Fibroblast of skin of right biceps (primary cell): ENCODE data around the gene WNT5B.
"Not testable (repeated sequence)": the region's sequence is repeated elsewhere in the genome, so short reads cannot be mapped to it uniquely, and the experiment has no call there.

ENCODE experiments used
- DNase-seq: peaks from one replicate; pipeline ENCODE4 v3.0.0-alpha.2; 2013

The WNT5B gene

DNA sequence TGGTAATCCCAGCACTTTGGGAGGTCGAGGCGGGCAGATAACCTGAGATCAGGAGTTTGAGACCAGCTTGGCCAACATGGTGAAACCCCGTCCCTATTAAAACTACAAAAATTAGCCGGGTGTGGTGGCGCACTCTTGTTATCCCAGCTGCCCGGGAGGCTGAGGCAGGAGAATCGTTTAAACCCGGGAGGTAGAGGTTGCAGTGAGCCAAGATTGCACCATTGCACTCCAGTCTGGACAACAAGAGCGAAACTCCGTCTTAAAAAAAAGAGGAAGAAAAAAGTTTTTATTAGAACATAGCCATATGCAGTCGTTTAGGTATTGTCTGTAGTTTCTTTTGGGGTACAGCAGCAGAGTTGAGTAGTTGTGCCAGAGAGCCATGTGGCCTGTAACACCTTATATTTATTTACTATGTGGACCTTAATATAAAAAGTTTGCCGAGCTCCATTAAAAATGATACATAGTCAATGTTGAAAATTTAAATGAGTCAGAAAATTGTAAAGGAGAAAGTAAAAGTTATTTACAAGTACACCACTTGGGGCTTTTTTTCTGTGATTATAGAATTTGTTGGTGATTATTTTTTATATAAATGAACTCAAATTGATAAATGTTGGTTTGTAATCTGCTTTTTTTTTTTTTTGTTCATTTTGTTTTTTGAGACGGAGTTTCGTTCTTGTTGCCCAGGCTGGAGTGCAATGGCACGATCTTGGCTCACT lies 64.0 kb downstream of the WNT5B start:
- DNase-seq, result no peak

DNA sequence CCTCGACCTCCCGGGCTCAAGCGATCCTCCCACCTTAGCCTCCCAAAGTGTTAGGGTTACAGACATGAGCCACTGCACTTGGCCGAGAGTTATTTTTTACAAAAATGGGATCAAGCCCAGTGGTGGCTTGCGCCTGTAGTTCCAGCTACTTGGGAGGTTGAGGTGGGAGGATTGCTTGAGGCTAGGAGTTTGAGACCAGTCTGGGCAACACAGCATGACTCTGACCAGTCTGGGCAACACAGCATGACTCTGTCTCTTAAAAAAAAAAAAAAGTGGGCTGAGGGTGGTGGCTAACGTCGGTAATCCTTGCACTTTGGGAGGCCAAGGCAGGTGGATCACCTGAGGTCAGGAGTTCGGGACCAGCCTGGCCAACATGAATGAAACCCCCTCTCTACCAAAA lies 66.1 kb downstream of the WNT5B start:
- not testable (repeated sequence) for DNase-seq

DNA sequence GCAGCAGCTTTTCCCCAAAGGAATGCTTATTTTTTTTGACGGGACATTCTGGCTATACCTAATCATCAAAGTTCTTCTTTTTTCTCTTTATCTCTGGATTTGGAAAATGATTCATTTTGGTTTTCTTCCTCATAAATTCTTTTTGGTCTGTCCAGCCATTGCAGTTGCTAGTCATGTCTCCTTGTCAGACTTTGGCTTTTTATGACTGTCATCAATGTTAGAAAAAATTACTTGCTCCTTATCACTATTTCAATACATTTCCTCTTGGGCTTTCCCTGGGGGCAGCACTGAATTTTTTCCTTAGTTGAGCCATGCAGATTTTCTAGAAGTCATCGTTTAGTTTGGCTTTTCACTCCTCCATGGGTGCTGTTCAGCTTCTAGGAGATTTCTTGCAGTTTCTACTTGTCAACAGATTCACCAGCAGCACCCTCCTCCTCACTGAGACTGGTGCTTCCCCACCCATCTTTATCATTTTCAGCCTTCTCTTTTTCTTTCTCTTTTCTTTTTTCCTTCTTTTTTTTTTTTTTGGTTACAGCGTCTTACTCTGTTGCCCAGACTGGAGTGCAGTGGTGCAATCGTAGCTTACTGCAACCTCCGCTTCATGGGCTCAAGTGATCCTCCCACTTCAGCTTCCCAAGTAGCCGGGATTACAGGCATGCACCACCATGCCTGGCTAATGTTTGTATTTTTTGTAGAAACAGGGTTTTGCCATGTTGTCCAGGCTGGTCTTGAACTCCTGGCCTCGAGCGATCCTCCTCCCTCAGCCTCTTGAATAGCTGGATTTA lies 67.0 kb downstream of the WNT5B start:
- peak; percentile 64 for DNase-seq

DNA sequence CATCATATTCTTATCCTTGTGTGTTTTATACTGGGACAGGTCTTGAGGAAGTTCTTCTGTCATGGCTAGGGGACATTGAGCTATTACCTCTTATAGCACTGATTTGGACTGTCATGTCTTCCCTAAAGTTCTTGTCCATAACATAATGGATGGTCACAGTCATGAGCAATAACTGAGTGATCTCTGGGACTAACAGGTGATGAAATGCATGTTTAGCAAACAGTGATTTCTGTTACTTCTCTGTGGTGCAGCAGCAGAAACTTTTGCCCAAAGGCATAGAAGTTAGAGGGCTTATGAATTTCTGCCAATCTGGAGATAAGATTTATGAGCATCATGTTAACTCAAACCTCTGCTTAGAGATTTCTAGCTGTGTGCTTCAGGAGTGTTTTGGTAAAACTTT lies 67.8 kb downstream of the WNT5B start:
- DNase-seq, result no peak
